Dermis lymphatic vessel endothelial cell (primary cell): ENCODE measurements around the gene PPP4R1. TPM values are rescaled to one million over a fixed set of nuclear protein-coding genes. Genes with fewer than 3 reads are reported as not detected.

Experiments used
- total RNA-seq: library from RNA; depleted of rRNA; stranded (reverse); fragments of >200 nt; gene quantifications from 2 replicates; pipeline ENCODE4 v1.2.1, GENCODE V29; 2014

PPP4R1 gene
- total RNA-seq: 132 and 138 TPM in 2 replicates

GRCh38 chr18:9614401-9615279 lies at the start of gene PPP4R1:
TSS of gene PPP4R1 (minus strand) at chr18:9614559. CDS start at chr18:9614484, 75 bp downstream.

Other genes with a start within 250 kb of the PPP4R1 start
- gene RALBP1, start 139.0 kb downstream of the PPP4R1 start, total RNA-seq: 68.2 and 78.4 TPM in 2 replicates
- gene RAB31, start 93.7 kb upstream of the PPP4R1 start, total RNA-seq: 76.2 and 154 TPM in 2 replicates